Endothelial cell (in vitro differentiated cells): ENCODE results near the gene NEO1. TPM values are rescaled to one million over a fixed set of nuclear protein-coding genes. Genes with fewer than 3 reads are reported as not detected.

Experiments used
- DNase-seq: peaks from one replicate; pipeline ENCODE4 v3.0.0; 2021; ENCODE audit warnings: low spot score
- H3K27ac Mint-ChIP-seq: one replicate; pipeline ENCODE4 v1.8.0; 2021; ENCODE audit warnings: mixed read lengths, inconsistent platforms; ENCODE audit not compliant: unreplicated experiment
- H3K27me3 Mint-ChIP-seq: one replicate; pipeline ENCODE4 v1.8.0; 2021; ENCODE audit warnings: mild to moderate bottlenecking, moderate library complexity, mixed read lengths, inconsistent platforms; ENCODE audit not compliant: unreplicated experiment
- H3K36me3 Mint-ChIP-seq: one replicate; pipeline ENCODE4 v1.8.0; 2021; ENCODE audit warnings: mild to moderate bottlenecking, low read depth, mixed read lengths, inconsistent platforms; ENCODE audit not compliant: unreplicated experiment
- H3K4me1 Mint-ChIP-seq: one replicate; pipeline ENCODE4 v1.8.0; 2021; ENCODE audit warnings: mild to moderate bottlenecking, mixed read lengths, inconsistent platforms; ENCODE audit not compliant: unreplicated experiment
- H3K4me3 Mint-ChIP-seq: one replicate; pipeline ENCODE4 v1.8.0; 2021; ENCODE audit warnings: mild to moderate bottlenecking, mixed read lengths, inconsistent platforms; ENCODE audit not compliant: unreplicated experiment
- H3K9me3 Mint-ChIP-seq: one replicate; pipeline ENCODE4 v1.8.0; 2021; ENCODE audit warnings: mixed read lengths, inconsistent platforms; ENCODE audit not compliant: unreplicated experiment
- total RNA-seq: library from RNA; stranded (reverse); fragmentation: NEBNext Ultra II Directional; extraction: Animal tissue kit (Norgen Biotek cat#: 25700); gene quantifications from one replicate; pipeline ENCODE4 v1.2.1, GENCODE V29; 2021; ENCODE audit not compliant: unreplicated experiment
- TF ChIP-seq, protein P1 (sequence below): fragments of 200-600 bp; sonication (generic); IDR thresholded peaks from one replicate; pipeline ENCODE4 v1.5.0; 2021; ENCODE audit warnings: antibody characterized with exemption; ENCODE audit not compliant: unreplicated experiment

Gene NEO1
- total RNA-seq, 1 donor from 2014 or later: 140 TPM

DNA sequence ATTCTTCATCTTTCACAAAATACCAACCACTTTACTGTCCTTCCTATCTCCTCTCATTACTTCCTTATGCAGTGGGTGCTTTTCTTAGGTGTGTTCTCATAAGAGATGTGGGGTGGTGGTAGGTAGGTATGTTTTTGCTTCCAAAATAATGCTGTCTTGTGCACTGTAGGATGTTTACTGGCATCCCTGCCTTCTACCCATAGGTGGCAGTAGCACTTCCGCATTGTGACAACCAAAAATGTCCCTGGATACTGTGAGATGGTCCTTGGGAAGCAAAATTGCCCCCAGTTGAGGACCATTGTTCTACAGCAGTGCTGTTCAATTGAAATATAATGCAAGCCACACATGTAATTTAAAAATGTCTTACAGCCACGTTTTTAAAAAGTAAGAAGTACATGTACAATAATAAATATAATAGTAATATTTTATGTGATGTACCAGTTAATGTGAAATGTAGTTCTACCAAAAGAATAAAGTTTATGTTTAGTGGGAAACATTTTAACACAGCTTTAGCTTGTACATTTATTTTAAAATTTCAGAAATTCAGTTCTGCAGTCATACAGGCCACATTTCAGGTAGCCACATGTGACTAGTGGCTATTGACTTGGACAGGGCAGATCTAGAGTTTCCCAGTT lies 75.2 kb downstream of the NEO1 start:
- no peaks in the 10 kb centered on the region for H3K9me3 Mint-ChIP-seq
- H3K27ac Mint-ChIP-seq: no peak overlapping the region
- peaks cover 23% of the 10 kb centered on the region for H3K36me3 Mint-ChIP-seq

DNA sequence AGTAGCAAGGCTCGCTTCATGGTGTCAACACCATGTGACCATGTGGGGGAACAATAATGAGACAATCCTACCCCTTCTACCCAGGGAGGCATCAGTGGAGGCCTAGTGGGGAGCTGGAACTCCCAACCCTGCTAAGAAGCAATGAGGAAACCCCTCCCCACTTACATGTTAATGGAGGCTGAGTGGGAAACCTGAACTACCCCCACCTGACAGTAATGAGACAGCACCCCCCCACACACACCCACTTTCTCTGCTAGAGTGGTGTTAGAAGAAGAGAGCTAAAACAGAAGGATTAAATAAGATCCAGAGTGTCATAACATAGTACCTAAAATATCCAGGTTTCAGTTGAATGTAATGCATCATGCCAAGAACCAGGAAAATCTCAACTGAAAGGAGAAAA lies 78.6 kb downstream of the NEO1 start:
- H3K4me1 Mint-ChIP-seq: peaks cover 3% of the 10 kb centered on the region
- H3K36me3 Mint-ChIP-seq: peaks cover 17% of the 10 kb centered on the region
- no peak overlapping the region for H3K4me3 Mint-ChIP-seq
- H3K27ac Mint-ChIP-seq: no peak overlapping the region
- no peaks in the 10 kb centered on the region for H3K27me3 Mint-ChIP-seq
- DNase-seq: no peak
- H3K9me3 Mint-ChIP-seq: no peaks in the 10 kb centered on the region
- TF ChIP-seq, protein P1, sequence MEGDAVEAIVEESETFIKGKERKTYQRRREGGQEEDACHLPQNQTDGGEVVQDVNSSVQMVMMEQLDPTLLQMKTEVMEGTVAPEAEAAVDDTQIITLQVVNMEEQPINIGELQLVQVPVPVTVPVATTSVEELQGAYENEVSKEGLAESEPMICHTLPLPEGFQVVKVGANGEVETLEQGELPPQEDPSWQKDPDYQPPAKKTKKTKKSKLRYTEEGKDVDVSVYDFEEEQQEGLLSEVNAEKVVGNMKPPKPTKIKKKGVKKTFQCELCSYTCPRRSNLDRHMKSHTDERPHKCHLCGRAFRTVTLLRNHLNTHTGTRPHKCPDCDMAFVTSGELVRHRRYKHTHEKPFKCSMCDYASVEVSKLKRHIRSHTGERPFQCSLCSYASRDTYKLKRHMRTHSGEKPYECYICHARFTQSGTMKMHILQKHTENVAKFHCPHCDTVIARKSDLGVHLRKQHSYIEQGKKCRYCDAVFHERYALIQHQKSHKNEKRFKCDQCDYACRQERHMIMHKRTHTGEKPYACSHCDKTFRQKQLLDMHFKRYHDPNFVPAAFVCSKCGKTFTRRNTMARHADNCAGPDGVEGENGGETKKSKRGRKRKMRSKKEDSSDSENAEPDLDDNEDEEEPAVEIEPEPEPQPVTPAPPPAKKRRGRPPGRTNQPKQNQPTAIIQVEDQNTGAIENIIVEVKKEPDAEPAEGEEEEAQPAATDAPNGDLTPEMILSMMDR: no peak

More for the DNA sequence above, 75.2 kb downstream of the NEO1 start:
- Mint-ChIP-seq H3K4me1 (peaks cover 3% of the 10 kb centered on the region), H3K27me3 (no peaks in the 10 kb centered on the region), H3K4me3 (no peak overlapping the region)
- DNase-seq: peak; percentile 56
- TF ChIP-seq, protein P1: peak; percentile 82

DNA sequence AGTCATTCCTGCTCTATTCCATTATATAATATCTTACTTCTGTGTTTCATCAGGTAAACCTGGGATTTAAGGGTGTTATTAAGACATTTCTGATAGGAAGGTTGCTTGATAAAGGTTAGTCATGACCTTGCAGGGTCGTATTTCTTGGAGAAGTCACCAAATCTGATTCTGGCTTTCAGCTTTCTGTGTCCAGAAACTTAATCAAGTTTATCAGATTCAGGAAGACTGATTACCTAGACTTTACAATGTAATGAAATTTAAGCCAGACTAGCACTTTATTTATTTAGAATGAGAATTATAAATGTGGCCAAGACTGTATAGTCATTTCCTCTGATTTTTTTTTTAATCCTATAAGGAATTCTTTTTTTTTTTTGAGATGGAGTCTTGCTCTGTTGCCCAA lies 81.9 kb downstream of the NEO1 start:
- TF ChIP-seq, protein P1: no peak
- H3K9me3 Mint-ChIP-seq: no peaks in the 10 kb centered on the region
- no peak overlapping the region for H3K4me3 Mint-ChIP-seq
- no peak overlapping the region for H3K27ac Mint-ChIP-seq
- H3K36me3 Mint-ChIP-seq: peaks cover 17% of the 10 kb centered on the region
- DNase-seq: no peak
- no peaks in the 10 kb centered on the region for H3K27me3 Mint-ChIP-seq
- peaks cover 3% of the 10 kb centered on the region for H3K4me1 Mint-ChIP-seq

DNA sequence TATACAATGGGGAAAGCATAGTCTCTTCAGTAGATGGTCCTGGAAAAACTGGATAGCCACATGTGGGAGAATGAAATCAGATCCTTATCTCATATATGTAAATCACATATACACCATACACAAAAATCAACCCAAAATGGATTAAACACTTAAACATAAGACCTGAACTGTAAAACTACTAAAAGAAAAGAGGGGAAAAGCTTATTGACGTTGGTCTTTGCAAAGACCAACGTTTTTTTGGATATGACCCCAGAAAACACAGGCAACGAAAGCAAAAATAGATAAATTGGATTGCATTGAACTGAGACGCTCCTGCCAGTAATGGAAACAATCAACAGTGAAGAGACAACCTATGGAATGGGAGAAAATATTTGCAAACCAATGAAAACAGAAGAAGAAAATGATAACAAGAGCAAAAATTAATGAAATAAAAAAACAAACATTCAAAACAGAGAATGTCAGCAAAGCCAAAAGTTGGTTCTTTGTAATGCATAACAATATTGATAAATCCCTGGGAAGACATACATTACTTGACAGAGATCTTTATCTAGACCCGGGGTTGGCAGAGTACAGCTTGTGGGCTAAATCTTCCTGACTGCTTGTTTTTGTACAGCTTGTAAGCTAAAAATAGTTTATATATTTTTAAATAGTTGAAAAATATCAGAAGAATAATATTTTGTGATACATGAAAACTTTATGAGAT lies 86.9 kb downstream of the NEO1 start:
- H3K27me3 Mint-ChIP-seq: no peaks in the 10 kb centered on the region
- H3K9me3 Mint-ChIP-seq: no peaks in the 10 kb centered on the region
- H3K36me3 Mint-ChIP-seq: peaks cover 8% of the 10 kb centered on the region
- H3K27ac Mint-ChIP-seq: no peak overlapping the region
- TF ChIP-seq, protein P1: no peak
- H3K4me3 Mint-ChIP-seq: no peak overlapping the region
- peaks cover 5% of the 10 kb centered on the region for H3K4me1 Mint-ChIP-seq
- DNase-seq: no peak
